HL-60 (cell line): ENCODE data around the gene EYA3.

Source experiments
- DNase-seq, 2 experiments: peaks; one replicate each; pipeline ENCODE4 v3.0.0-alpha.2; 2010 to 2020; ENCODE audit warnings: low read depth in 1 of 2, low spot score in 1 of 2
- H3K27ac ChIP-seq: fragments of 250-450 bp; sonication (Bioruptor Pico); replicated peaks from 2 replicates; pipeline ENCODE4 v1.5.1; 2020; ENCODE audit warnings: mild to moderate bottlenecking, moderate library complexity
- H3K27me3 ChIP-seq: fragments of 250-450 bp; sonication (Bioruptor Pico); 2 replicates; pipeline ENCODE4 v1.5.1; 2021; ENCODE audit warnings: mild to moderate bottlenecking, moderate library complexity; ENCODE audit not compliant: insufficient read depth, poor library complexity, severe bottlenecking
- H3K4me3 ChIP-seq: replicated peaks from 2 replicates; pipeline ENCODE4 v1.5.1; 2011; ENCODE audit warnings: mild to moderate bottlenecking, control low read depth, low read length; ENCODE audit not compliant: insufficient read depth
- GABPA ChIP-seq: IDR thresholded peaks from 2 replicates; pipeline ENCODE4 v1.6.1; 2012; ENCODE audit warnings: low read depth
- POLR2AphosphoS5 ChIP-seq: IDR thresholded peaks from 2 replicates; pipeline ENCODE4 v1.6.1; 2012; ENCODE audit warnings: low read depth
- SPI1 ChIP-seq: IDR thresholded peaks from 2 replicates; pipeline ENCODE4 v1.6.1; 2012; ENCODE audit warnings: low read depth, mild to moderate bottlenecking, borderline replicate concordance
- TF ChIP-seq, protein P1 (sequence below): IDR thresholded peaks from one replicate; pipeline ENCODE4 v1.5.1; 2011; ENCODE audit warnings: low read length, control low read depth, inconsistent platforms; ENCODE audit not compliant: insufficient read depth
- TF ChIP-seq, protein P2 (sequence below): IDR thresholded peaks from 2 replicates; pipeline ENCODE4 v1.6.1; 2012; ENCODE audit warnings: low read depth; ENCODE audit not compliant: insufficient replicate concordance

Gene EYA3

DNA sequence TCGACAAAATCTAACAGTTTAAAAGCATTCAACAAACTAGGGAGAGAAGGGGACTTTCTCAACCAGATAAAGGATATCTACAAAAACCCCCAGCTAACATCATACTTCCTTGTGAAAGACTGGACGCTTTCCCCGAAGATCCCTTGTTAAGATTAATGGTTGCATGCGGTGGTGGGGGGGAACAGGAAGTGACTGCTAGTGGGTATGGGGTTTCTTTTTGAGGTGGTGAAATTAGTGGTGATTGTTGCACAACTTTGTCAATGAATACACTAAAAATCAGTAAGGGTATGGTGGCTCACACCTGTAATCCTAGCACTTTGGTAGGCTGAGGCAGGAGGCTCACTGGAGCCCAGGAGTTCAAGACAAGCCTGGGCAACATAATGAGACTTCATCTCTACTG, 26.9 kb upstream of the EYA3 start:
- DNase-seq = peak; percentile 89 to 96
- Histone ChIP-seq H3K4me3 (no peak overlapping the region), H3K27ac (peak overlapping the region; percentile 83), H3K27me3 (no peaks in the 10 kb centered on the region)
- TF ChIP-seq, protein P1, sequence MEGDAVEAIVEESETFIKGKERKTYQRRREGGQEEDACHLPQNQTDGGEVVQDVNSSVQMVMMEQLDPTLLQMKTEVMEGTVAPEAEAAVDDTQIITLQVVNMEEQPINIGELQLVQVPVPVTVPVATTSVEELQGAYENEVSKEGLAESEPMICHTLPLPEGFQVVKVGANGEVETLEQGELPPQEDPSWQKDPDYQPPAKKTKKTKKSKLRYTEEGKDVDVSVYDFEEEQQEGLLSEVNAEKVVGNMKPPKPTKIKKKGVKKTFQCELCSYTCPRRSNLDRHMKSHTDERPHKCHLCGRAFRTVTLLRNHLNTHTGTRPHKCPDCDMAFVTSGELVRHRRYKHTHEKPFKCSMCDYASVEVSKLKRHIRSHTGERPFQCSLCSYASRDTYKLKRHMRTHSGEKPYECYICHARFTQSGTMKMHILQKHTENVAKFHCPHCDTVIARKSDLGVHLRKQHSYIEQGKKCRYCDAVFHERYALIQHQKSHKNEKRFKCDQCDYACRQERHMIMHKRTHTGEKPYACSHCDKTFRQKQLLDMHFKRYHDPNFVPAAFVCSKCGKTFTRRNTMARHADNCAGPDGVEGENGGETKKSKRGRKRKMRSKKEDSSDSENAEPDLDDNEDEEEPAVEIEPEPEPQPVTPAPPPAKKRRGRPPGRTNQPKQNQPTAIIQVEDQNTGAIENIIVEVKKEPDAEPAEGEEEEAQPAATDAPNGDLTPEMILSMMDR = no peak
- TF ChIP-seq, protein P2, sequence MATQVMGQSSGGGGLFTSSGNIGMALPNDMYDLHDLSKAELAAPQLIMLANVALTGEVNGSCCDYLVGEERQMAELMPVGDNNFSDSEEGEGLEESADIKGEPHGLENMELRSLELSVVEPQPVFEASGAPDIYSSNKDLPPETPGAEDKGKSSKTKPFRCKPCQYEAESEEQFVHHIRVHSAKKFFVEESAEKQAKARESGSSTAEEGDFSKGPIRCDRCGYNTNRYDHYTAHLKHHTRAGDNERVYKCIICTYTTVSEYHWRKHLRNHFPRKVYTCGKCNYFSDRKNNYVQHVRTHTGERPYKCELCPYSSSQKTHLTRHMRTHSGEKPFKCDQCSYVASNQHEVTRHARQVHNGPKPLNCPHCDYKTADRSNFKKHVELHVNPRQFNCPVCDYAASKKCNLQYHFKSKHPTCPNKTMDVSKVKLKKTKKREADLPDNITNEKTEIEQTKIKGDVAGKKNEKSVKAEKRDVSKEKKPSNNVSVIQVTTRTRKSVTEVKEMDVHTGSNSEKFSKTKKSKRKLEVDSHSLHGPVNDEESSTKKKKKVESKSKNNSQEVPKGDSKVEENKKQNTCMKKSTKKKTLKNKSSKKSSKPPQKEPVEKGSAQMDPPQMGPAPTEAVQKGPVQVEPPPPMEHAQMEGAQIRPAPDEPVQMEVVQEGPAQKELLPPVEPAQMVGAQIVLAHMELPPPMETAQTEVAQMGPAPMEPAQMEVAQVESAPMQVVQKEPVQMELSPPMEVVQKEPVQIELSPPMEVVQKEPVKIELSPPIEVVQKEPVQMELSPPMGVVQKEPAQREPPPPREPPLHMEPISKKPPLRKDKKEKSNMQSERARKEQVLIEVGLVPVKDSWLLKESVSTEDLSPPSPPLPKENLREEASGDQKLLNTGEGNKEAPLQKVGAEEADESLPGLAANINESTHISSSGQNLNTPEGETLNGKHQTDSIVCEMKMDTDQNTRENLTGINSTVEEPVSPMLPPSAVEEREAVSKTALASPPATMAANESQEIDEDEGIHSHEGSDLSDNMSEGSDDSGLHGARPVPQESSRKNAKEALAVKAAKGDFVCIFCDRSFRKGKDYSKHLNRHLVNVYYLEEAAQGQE = no peak
- TF ChIP-seq POLR2AphosphoS5 (peak; percentile 73), SPI1 (peak; percentile 97), GABPA (peak; percentile 59; the same call in 1 of the 2 replicates)

DNA sequence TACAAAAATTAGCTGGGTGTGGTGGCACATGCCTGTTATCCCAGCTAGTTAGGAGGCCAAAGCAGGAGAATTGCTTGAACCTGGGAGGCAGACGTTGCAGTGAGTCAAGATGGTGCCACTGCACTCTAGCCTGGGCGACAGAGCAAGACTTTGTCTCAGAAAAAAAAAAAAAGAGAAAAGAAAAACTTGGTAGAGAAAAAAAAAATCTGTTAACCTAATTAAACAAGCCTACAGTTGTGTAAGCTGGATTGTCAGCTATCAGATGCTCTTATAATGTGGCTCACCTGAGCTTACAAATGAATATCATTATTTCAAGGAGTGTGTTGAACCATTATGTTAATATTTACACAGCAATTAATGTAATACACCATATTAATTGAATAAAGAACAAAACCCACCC, 26.4 kb upstream of the EYA3 start:
- no peak for DNase-seq
- Histone ChIP-seq H3K27ac (peak overlapping the region; percentile 83), H3K27me3 (no peaks in the 10 kb centered on the region), H3K4me3 (no peak overlapping the region)
- TF ChIP-seq SPI1 = no peak
- TF ChIP-seq, protein P2 = no peak

DNA sequence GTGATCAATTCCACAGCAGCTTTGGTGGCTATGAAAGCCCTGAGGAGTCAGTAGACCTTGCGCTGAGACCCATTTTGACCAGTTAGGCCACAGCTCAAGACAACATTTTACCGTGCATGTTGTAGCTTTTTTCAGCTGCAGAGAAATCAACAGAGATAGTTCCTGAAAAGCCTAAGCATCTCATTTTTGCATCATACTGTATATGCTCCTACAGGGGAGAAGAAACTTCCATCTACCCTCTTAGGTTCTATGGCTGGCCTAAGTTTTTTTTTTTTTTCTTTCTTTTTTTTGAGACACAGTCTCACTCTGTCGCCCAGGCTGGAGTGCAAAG, 24.8 kb upstream of the EYA3 start:
- H3K27me3 ChIP-seq = no peaks in the 10 kb centered on the region
- no peak for TF ChIP-seq SPI1
- TF ChIP-seq, protein P1 = no peak
- no peak for TF ChIP-seq GABPA
- TF ChIP-seq POLR2AphosphoS5 = no peak
- TF ChIP-seq, protein P2 = no peak
- DNase-seq = no peak
- no peak overlapping the region for H3K4me3 ChIP-seq
- H3K27ac ChIP-seq = peak overlapping the region; percentile 83
